HG03460 (cell line): ENCODE data around the gene TRABD2B.

Experiments
- ATAC-seq: cut with Tn5 transposase; IDR thresholded peaks from one replicate; pipeline ENCODE4 v1.9.1; 2021; ENCODE audit not compliant: unreplicated experiment

The TRABD2B gene

GRCh38 chr1:48022306-48022705 lies 25.1 kb upstream of the TRABD2B start:
- no peak for ATAC-seq

DNA sequence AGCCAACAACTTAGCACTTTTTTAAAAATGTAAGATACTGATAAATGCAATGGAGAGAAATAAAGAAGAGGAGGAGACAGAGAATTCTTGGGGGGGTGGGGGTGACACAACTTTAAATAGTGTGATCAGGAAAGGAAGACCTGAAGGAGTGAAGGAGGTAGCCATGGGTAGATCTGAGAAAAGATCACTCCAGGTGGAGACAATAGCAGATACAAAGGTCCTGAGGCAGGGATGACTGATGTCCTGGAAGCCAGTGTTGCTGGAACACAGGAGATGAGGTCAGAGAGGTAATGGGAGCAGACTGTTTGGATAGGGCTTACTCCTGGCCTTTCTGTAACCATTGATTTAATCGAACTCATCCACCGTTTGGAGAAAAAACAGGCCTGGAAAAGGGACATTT lies 24.6 kb upstream of the TRABD2B start:
- ATAC-seq = no peak

DNA sequence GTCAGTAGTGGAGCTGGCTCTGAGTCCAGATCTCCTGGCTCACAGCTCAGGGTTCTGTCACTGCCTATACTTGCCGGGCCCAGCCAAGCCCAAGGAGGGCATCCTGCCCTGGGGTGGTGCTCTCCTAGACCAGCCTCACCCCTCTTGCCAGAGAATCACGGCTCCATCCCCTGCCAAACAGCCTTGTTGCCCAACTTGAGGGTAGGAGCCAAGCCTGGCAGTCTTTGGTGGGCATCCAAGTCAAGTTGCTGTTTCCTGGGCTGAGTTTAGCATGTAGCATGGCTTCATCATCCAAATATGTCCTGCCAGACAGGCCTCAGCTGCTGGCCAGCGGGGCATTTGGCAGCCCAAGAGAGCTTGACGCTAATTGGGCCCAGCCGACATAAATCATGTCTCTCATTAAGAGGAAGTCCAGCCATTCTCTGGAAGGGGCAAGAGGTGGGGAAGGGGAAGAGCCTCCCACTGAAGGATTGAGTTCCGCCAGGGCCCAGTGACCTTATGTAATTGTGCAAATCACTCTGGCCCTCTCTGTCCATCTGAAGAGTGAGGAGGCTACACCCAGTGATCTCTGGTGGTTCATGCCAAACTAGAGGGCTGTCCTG lies 22.6 kb upstream of the TRABD2B start:
- no peak for ATAC-seq

DNA sequence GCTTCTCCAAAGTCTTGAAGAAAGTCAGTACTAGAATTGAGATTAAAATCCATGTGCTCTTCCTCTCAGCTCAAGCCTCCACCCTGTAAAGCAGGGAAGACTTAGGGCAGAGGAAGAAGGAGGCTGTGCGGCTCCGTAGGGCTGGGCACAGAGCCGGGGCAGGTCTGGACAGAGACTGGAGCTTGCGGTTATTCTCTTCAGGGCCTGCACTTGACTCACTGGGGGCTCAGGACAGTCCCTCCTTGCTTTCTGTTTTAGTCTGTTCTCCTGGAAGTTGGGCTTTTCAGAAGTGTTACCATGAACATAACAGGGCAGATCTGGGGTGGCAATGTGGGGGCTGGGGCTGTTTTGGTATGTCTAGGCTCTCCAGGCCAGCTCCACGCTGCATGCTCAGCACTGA lies 21.6 kb upstream of the TRABD2B start:
- ATAC-seq = no peak

DNA sequence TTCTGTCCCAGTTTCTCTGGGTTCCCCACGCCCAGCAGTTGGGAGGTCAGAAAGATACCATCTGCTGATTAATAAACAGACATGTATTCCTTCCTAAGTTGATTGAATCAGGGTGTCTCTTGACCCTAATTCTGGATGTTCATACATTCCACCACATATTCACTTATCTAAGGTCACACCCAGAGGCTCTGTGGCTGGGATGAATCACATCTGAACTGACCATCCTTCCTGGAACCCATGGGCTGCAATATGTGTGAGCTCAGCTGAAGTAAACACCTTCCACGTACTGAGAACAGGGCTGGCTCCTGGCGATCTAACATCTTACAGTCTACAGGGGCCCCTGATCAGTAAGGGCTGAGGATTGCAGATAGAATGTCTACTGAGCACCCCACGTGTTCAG lies 20.5 kb upstream of the TRABD2B start:
- no peak for ATAC-seq

DNA sequence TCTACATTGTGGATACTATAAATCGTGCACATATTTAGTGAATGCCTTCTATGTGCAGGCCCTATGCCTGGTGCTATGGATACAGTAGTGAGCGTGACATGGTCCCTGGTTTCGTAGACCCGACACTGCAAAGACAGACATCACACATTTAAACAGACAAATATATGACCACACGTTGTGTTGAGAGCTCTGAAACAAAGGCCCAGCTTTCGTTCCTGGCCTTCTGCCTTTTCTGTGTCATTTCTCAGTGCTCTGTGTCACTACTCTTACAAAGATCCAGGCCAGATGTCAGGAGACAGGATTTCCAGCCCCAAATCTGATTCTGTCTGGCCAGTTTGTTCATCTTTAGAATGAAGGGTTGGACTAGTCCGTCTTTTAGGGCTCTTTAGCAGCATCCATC lies 19.3 kb upstream of the TRABD2B start:
- ATAC-seq = no peak

DNA sequence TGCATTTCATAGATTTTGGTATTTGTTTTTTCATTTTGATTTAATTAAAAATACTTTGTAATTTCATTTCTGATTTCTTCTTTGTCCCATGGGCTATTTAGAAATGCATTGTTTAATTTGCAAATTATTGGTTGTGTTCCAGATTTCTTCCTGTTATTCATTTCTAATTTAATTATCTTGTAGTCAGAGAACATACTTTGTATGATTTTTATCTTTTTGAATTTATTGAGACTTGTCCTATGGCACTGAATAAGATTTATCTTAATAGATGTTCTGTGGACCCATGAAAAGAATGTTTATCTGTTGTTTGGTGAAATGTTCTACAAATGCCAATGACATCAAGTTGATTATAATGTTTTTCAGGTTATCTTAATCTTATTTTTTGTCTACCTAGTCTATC lies 16.1 kb upstream of the TRABD2B start:
- ATAC-seq = no peak

GRCh38 chr1:48007047-48007446 lies 9.9 kb upstream of the TRABD2B start:
- no peak for ATAC-seq

- no peak for ATAC-seq
Measured at GRCh38 chr1:48006264-48006663, 9.1 kb upstream of the TRABD2B start.

DNA sequence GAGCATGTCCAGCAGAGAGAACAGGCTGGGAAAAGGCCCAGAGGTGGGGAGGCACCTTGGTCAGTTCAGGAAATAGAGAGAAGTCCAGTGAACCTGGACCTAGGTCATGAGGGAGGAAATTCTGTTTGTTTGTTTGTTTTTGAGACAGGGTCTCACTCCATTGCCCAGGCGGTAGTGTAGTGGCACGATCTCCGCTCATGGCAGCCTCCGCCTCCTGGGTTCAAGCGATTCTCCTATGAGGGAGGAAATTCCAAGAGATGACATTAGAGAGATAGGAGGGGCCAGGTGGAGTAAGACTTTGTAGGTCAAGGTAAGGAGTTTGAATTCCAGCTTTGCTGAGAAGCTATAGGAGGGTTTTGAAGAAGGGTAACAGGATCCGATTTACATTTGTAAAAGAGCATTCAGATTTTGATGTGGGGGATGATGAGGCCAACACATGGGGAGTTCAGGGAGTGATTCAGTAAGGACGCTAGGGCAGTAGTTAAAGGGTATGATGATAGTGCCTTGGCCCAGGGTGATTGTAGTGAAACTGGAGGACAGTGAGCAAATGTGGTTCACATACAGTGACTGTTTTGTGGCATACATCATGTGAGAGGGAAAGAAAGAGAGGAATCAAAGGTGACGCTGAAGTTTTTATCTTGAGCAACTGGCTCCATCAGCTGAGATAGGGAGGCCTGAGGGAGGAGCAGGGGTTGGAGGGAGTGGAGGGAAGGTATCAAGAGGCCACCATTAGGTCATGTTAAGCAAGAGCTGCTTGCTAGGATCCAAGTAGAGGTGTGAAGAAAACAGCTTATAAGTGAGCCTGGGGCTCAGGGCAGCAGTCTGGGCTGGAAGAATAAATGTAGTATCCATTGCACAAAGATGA lies 8.3 kb upstream of the TRABD2B start:
- ATAC-seq = no peak

- no peak for ATAC-seq
Measured at GRCh38 chr1:48003741-48004531, 6.8 kb upstream of the TRABD2B start.

- no peak for ATAC-seq
Measured at GRCh38 chr1:48002142-48002541, 5.0 kb upstream of the TRABD2B start.

- ATAC-seq = no peak
Measured at GRCh38 chr1:48001696-48002095, 4.5 kb upstream of the TRABD2B start.

DNA sequence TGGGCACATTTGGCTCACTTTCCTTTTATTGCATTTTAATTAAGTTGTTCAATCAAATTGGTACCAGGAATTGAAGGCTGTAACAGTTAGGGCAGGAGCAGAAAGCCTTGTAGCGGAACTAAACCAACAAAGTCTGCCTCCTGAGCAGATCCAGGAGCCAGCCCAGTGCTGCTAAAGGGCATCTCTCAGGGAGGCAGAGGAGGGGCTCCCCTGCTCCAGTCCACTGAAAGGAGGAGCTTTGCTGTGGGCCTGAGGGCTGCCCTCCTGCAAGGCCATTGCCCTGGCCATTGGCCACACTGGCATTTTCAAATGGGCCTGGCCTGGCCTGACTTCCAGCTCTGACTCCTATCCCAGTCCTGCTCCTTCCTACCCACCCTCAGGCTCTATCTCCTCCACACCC lies 3.7 kb upstream of the TRABD2B start:
- ATAC-seq = no peak

- no peak for ATAC-seq
Measured at GRCh38 chr1:47999097-47999496, 1.9 kb upstream of the TRABD2B start.

GRCh38 chr1:47998396-47998990 lies 1.3 kb upstream of the TRABD2B start:
- ATAC-seq = no peak

DNA sequence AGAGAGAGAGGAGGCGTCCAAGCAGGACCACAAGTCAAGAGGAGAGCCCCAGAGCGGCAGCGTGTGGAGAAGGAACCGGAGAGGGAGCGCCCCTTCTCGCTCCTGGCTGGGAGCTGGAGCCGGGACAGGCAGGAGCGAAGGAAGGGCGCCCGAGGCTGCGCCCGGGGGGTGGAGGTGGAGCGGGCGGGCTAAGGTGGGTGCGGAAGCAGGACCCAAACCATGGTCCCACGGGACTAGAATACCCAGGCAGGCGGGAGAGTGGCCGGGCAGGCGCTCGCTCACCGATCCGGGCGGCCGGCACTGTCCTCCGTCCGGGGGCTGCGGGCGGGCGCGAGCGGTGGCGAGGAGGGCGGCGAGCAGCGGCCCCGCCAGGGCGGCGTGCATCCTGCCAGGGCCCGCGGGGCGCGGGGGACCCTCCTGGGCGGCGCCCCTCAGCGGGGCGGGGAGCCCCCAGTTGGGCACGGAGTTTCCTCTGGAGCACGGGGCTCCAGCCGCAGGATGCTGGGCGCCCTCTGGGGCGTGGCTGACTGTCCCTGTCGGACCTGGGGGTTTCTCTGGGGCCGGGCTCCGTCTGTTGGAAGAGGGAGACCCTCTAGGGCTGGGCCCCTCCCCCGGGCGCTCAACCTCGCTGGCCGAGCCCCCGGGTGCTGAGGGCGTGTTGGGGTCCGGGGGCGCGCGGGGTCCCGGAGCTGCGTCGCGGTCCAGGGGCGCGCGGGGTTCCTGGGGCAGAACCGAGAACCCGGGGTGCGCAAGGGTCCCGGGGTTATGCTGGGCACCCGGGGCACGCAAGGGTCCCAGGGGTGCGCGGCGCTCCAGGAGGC lies 569 bp downstream of the TRABD2B start:
- ATAC-seq = no peak

GRCh38 chr1:47996060-47996405 lies 1.2 kb downstream of the TRABD2B start:
- no peak for ATAC-seq

DNA sequence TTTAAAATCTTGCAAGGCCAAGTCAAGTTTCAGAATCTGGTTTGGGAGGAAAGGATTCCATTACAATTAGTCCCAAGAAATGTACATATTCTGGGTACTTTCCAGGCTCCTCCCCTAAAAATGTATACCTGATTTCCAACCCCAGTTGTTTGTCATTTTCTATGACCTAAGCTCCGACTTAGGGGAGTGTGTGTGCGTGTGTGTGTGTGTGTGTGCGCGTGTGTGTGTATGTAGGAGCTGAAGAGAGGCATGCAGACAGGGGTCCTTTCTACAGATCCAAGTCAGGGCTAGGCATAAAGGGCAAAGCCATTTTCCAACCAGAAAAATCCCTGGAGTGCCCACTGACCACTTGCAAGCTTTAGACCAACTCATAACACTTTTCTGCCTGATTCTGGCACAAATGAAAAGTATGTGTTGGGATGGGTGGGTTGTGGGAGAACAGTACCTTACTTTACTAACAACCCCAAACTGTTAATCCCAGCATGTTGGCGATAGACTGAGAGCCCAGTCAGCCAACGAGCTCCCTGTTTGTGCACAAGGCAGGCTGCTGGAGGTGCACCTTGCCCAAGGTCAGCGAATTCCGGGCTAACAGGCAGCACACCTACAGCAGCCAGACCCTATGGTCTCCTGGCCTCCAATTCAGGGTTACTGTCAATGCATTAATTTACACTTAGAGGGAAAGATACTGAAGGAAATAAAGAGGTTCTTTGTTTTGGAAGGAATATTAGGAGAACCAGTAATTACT lies 1.7 kb downstream of the TRABD2B start:
- no peak for ATAC-seq
